ENCODE measurements around the gene ADAMTS17.

ADAMTS17 gene

DNA sequence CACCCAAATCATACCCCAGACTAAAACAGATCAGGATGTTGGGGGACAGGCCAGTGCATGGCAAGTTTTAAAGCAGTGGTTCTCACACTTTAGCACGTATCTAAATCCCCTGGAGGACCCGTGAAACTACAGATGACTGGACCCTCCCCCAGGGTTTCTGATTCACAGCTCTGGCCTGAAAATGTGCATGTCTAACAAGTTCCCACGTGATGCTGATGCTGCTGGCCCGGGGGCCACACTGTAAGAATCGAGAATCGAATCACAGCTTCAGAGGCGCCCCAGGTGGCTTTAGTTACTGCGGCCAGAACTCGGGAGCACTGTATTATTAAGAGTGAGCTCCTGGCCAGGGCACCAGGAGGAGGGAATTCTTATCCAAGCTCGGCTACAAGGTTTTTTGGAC is 11.6 kb downstream of the ADAMTS17 start:
- DNase-seq (ENCODE audit: low read depth) = no peak
- H3K4me3 ChIP-seq (ENCODE audit: low read depth, low read length) = no peak overlapping the region
- TF ChIP-seq MYC (IDR thresholded peaks at IDR 0.05; ENCODE audit: low read depth, low read length) = no peak
- TF ChIP-seq, protein P1, sequence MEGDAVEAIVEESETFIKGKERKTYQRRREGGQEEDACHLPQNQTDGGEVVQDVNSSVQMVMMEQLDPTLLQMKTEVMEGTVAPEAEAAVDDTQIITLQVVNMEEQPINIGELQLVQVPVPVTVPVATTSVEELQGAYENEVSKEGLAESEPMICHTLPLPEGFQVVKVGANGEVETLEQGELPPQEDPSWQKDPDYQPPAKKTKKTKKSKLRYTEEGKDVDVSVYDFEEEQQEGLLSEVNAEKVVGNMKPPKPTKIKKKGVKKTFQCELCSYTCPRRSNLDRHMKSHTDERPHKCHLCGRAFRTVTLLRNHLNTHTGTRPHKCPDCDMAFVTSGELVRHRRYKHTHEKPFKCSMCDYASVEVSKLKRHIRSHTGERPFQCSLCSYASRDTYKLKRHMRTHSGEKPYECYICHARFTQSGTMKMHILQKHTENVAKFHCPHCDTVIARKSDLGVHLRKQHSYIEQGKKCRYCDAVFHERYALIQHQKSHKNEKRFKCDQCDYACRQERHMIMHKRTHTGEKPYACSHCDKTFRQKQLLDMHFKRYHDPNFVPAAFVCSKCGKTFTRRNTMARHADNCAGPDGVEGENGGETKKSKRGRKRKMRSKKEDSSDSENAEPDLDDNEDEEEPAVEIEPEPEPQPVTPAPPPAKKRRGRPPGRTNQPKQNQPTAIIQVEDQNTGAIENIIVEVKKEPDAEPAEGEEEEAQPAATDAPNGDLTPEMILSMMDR (IDR thresholded peaks at IDR 0.05; ENCODE audit: low read depth, low read length) = no peak
- TF ChIP-seq, protein P2, sequence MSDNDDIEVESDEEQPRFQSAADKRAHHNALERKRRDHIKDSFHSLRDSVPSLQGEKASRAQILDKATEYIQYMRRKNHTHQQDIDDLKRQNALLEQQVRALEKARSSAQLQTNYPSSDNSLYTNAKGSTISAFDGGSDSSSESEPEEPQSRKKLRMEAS (IDR thresholded peaks at IDR 0.05; ENCODE audit: low read depth, low read length) = no peak
- TF ChIP-seq POLR2A (IDR thresholded peaks at IDR 0.05; ENCODE audit: extremely low read depth, insufficient read length) = no peak

DNA sequence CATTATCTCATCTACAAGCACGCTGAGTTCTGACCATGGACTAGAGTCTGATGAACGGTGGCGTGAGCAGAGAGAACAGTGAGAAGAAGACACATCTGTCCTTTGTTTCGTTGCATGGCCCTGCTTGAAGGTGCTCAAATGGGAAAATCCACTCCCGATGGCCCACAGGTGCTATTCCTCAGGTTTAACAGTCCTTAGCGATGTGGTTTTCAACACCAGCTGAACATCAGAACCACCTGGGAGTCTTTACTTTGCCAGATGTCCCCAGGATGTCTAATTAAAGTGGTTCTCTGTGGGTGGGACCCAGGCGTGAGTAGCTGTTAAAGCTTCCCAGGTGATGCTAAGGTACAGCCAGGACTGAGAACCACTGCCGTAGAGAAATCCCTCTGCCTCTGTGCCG is 13.0 kb downstream of the ADAMTS17 start:
- no peak for DNase-seq (ENCODE audit: low read depth)
- H3K4me3 ChIP-seq (ENCODE audit: low read depth, low read length) = no peak overlapping the region
- TF ChIP-seq POLR2A (IDR thresholded peaks at IDR 0.05; ENCODE audit: extremely low read depth, insufficient read length) (no peak), MYC (IDR thresholded peaks at IDR 0.05; ENCODE audit: low read depth, low read length) (no peak)
- TF ChIP-seq, protein P1 (IDR thresholded peaks at IDR 0.05; ENCODE audit: low read depth, low read length) = no peak
- TF ChIP-seq, protein P2 (IDR thresholded peaks at IDR 0.05; ENCODE audit: low read depth, low read length) = no peak

DNA sequence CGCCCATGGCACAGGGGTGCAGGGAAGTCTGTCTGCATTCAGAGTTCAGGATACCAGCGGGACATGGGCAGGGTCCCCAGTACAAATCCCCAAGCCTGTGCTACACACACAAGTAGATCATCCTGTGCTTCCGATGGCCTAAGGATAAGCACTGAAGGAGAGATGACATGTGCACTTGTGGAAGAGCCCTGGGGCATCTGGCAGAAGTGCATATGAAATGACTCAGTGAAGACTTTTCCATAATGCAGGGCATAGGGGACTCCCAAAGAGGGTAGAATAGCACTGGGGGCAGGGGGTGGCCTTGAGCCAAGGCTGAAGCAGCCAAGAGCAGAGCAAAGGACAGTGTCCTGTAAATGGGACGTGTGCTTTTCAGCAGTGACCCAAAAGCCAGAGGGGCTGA is 22.9 kb downstream of the ADAMTS17 start:
- TF ChIP-seq POLR2A (IDR thresholded peaks at IDR 0.05; ENCODE audit: extremely low read depth, insufficient read length) = no peak
- TF ChIP-seq, protein P1 (IDR thresholded peaks at IDR 0.05; ENCODE audit: low read depth, low read length) = no peak
- TF ChIP-seq, protein P2 (IDR thresholded peaks at IDR 0.05; ENCODE audit: low read depth, low read length) = no peak
- no peak for TF ChIP-seq MYC (IDR thresholded peaks at IDR 0.05; ENCODE audit: low read depth, low read length)
- DNase-seq (ENCODE audit: low read depth) = no peak

DNA sequence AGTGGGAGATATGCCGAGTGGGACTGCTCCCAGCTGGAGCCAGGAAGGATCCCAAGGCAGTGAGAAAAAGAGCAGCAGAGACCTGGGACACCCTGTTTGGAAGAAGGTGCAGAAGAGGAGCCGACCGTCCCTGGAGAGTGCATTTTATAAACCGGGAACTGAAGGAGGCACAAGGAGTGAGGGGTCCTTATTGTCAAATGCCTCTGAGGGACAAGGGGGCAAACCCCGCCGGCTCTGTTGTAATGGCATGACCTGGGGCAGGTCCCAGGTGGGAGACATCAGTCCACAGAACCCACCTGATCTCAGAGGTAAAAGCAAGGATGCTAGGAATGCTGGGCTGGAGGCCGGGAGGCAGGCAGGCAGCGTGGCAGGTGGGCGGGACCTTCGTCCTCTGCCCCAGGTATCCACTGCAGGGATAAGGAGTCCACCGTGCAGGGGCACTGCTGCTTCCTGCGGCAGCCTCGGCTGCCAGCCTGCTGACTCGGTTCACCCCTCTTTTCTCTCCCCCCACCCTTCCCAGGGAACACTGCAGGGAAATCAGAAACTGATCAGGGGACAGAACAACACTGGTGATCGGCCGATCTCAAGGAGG is 26.9 kb downstream of the ADAMTS17 start:
- no peak overlapping the region for H3K4me3 ChIP-seq (ENCODE audit: low read depth, low read length)
- TF ChIP-seq, protein P1 (IDR thresholded peaks at IDR 0.05; ENCODE audit: low read depth, low read length) = no peak
- TF ChIP-seq, protein P2 (IDR thresholded peaks at IDR 0.05; ENCODE audit: low read depth, low read length) = no peak
- TF ChIP-seq MYC (IDR thresholded peaks at IDR 0.05; ENCODE audit: low read depth, low read length) = no peak
- no peak for TF ChIP-seq POLR2A (IDR thresholded peaks at IDR 0.05; ENCODE audit: extremely low read depth, insufficient read length)
- DNase-seq (ENCODE audit: low read depth) = no peak

More for the DNA sequence above, 22.9 kb downstream of the ADAMTS17 start:
- no peak overlapping the region for H3K4me3 ChIP-seq (ENCODE audit: low read depth, low read length)

DNA sequence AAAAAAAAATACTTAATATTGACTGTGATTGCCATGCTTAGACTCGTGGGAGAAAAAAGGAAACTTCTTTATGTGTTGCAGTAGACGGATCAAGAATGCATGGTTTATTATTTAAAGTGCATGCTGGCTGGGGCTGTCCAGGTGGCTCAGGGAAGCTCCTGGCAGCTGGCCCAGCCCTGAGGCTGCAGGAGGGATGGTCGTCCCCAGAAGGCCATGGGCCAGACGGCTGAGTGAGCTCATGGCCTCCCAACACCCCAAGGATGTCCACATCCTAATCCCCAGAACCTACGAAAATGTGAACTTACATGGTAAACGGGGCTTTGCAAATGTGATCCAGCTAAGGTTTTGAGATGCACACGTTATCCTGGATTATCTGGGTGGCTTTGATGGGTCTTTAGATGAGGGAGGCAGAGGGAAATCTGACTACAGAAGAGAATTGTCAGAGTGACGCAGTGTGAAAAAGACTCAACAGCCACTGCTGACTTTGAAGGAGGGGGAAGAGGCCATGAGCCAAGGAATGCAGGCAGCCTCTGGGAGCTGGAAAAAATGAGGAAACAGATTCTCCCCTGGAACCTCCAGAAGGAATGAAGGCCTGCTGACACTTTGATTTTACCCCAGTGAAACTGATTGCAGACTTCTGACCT is 29.8 kb downstream of the ADAMTS17 start:
- TF ChIP-seq, protein P1 (IDR thresholded peaks at IDR 0.05; ENCODE audit: low read depth, low read length) = no peak
- TF ChIP-seq MYC (IDR thresholded peaks at IDR 0.05; ENCODE audit: low read depth, low read length) = no peak
- no peak for TF ChIP-seq POLR2A (IDR thresholded peaks at IDR 0.05; ENCODE audit: extremely low read depth, insufficient read length)
- TF ChIP-seq, protein P2 (IDR thresholded peaks at IDR 0.05; ENCODE audit: low read depth, low read length) = no peak
- DNase-seq (ENCODE audit: low read depth) = no peak
- no peak overlapping the region for H3K4me3 ChIP-seq (ENCODE audit: low read depth, low read length)
